NOMO-1 treated with DMSO at 0.1 percent for 48 hours (cell line): ENCODE results near the gene SLC22A15.
"Not testable (repeated sequence)": the region's sequence is repeated elsewhere in the genome, so short reads cannot be mapped to it uniquely, and the experiment has no call there.

Experiments used
- DNase-seq: peaks from one replicate; lab custom pipeline; 2025; ENCODE audit not compliant: unreplicated experiment; lab: John Stamatoyannopoulos, UW

SLC22A15 gene

DNA sequence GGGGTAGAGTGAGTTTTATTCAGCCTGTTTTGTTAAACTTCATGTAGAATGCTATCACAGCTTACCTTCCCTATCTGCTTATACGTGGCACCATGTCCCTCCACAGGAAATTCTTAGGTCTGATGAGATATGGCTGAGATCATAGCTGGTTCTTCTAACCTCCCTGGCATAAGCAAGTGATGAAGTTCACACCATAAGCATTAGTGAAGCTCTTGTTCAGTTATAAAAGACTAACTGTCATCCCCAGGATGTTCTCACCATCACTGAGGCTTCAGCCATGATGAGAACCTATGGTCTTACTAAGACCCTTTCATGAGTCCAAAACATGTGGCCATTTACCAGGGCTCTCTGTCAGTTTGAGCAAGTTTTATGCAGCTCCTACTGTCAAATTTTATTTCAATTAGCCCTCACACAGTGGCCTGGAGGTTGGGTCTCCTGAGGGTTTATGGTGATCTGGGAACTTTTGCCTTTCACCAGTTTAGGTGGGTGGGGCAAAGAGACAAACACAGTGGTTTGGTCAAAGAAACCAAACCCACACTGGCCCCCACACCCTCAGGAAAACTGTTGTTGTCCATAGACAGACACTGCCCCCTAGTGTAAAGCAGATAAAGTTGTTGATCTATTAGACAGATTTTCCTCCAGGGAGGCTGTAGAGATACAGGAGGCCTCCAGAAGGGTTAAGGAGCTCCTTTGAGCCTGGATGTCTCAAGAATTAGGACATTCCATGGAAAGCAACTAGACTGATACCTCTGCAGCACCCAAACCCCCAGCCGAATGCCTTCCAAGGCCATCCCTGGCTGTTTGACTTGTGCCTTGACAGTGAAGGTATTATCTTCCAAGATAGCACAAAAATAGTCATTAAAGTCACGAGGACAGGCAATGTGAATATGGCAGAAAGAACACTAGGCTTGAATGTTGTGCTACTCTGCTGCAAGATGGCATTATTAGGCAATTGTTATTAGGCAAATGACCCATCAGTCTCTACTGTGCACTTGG is 5.0 kb downstream of the SLC22A15 start:
- DNase-seq = peak; percentile 58

DNA sequence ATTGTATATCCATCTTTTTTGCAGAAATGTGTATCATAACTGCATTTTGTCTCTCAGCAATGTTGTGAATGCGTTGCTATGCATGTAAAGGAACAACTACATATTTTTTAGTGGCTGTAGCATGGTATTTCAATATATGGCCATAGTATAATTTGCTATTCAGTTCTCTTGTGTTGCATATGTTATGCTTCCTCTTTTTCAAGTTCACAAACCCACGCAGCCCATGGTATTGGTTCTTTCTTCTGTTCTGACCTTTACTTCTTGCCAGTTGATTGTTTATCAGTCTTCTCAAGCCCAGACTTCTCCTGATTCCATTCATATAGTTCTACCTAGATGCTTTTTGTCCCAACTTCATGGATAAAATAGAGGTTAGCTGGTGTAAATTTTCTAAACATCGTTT is 6.1 kb downstream of the SLC22A15 start:
- DNase-seq = peak; percentile 81

DNA sequence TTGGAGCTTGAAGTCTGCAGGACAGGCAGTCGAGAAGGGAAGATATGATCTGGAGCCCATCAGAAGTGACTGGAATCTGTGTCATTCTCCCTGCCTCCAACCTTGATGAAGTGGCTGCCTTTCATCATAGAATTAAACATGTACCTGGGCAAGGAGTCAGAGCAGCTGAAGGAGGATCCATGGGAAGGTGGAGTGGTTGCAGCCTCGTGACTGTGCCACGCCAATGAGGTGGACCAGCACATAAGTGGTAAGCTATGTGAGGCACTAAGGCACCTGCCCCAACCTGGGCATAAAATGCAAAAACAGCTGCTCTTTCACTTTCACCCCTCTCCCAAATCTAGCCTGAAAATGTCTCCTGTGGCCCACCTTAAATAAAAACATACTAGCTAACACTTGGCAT is 7.3 kb downstream of the SLC22A15 start:
- no peak for DNase-seq

DNA sequence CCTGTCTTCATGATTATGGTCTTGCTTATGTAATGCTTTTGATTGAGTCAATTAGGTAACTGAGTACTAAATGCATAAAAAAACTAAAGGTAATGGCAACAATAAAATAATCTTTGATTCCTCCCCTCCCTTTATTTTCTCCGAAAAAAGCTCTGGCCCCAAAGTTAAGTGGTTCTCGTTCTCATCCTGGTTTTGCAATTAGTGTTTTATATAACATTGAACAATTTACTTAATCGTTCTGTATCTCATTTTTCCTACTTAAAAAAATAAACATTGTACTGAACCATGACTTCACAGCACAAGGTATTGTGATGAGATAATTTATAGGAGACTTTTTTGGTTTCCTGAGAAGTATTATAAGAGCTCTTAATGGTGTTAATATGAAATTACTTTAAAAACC is 11.3 kb downstream of the SLC22A15 start:
- no peak for DNase-seq

DNA sequence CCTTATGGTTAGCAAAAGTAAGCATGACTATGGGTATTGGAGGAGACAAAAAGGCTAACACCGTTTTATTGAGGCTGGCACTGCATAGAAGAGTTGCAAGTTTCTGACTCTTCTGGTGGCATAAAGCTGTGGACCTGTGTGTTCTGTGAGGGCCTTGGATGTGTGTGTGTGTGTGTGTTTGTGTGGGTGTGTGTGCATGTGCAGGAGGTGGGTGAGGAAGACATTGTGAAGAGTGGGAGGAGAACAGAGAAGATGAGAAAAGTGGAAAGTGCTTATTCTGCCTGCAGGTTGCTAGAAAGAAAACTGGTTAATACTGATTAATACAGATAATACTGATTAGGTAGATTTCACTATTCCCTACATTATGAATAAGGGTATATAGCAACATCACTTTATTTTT is 12.6 kb downstream of the SLC22A15 start:
- DNase-seq = no peak

DNA sequence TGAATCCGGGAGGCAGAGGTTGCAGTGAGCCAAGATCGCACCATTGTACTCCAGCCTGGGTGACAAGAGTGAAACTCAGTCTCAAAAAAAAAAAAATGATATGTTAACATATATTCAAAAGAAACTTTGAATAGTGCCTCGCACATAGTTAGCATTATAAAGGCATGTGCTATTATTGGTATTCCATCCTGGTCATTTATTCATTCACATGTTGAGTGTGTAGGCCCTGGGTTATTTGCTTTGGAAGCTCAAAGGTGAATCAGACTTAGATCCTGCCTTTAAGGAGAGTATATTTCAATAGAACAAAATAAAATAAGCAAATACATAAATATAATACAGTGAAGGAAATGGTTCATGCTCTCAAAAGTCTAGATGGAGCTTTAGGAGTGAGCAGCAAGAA is 13.4 kb downstream of the SLC22A15 start:
- no peak for DNase-seq

DNA sequence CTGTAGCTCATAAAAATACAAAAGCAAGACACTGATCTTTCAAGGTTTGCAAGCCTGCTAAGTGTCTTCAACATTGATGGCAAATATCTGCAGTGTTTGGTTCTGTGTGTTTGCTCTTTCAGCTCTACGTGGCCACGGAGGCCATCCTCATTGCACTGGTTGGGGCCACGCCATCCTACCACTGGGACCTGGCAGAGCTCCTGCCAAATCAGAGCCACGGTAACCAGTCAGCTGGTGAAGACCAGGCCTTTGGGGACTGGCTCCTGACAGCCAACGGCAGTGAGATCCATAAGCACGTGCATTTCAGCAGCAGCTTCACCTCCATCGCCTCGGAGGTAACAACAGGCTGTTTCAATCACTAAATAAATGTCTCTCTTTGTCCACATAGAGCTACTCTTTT is 15.6 kb downstream of the SLC22A15 start:
- no peak for DNase-seq

DNA sequence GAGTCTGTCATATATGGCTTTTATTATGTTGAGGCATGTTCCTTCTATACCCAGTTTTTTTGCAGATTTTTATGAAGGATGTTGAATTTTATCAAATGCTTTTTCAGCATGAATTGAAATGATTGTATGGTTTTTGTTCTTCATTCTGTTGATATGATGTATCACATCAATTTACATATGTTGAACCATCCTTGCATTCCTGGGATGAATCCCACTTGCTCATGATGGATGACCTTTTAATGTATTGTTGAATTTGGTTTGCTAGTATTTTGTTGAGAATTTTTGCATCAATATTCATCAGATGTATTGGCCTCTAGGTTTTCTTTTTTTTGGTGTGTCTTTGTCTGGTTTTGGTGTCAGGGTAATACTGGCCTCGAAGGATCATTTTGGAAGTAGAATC is 21.6 kb downstream of the SLC22A15 start:
- not testable (repeated sequence) for DNase-seq

DNA sequence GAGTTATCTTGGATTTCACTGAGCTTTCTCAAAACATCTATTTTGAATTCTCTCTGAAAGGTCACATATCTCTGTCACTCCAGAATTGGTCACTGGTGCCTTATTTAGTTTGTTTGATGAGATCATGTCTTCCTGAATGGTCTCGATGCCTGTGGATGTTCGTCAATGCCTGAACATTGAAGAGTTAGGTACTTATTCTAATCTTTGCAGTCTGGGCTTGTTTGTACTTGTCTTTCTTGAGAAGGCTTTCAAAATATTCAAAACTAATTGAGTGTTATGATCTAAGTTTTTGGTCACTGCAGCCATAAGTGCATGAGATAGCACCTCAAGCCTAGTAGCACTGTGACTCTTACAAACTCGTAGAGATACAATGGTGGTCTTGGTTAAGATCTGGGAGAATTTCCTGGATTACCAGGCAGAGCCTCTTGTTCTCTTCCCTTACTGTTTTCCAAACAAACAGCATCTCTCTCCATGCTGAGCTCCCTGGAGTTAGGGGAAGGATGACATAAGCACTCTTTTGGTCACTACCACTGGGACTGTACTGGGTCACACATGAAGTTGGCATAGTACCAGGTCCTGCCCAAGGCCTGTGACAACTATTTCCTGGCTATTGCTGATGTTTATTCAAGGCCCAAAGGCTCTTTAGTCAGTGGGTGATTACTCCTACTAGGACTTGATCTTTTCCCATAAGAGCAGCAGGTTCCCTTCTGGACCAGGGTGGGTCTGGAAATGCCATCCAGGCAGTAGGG is 25.6 kb downstream of the SLC22A15 start:
- no peak for DNase-seq

DNA sequence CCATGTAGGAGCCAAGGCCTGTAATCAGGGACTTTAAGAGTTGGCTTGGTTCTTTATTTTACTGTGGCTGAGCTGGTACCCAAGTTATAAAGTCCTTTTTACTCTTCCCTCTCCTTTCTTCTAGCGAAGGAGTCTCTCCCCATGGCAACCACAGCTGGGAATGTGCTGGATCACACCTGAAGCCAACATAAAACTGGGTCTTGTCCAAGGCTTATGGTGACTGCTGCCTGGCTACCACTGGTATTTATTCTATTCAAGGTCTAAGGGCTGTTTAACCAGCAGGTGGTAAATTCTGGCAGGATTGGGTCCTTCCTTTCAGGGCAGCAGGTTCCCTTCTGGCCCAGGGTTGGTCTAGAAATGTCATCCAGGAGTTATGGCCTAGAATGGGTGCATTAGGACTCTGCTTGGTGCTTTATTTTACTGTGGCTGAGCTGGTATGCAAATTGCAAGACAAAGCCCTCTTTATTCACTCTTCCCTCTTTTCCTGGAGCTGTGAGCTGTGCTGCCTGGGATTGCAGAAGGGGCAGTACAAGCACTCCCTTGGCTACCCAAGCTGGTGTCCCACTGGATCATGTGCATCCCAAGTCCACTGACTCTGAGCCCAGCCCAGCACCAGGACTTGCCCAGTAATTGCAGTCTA is 26.6 kb downstream of the SLC22A15 start:
- DNase-seq = no peak

DNA sequence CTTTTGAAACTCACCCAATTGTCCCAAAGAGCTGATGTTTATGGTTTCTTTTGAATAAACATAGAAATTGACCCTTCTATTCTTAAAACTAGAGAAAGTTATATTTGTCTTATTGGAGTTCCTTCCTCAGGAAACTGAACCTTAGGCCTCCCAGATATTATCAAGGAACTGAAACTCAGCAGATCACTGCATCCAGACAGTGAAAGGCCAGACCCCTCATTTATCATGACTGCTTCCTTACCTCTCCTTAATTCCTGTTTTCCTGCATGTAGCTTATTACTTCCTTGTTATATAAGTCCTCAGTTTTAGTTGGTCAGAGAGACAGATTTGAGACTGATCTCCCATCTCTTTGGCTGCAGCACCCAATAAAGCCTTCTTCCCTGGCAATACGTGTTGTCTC is 27.5 kb downstream of the SLC22A15 start:
- DNase-seq = peak; percentile 54

DNA sequence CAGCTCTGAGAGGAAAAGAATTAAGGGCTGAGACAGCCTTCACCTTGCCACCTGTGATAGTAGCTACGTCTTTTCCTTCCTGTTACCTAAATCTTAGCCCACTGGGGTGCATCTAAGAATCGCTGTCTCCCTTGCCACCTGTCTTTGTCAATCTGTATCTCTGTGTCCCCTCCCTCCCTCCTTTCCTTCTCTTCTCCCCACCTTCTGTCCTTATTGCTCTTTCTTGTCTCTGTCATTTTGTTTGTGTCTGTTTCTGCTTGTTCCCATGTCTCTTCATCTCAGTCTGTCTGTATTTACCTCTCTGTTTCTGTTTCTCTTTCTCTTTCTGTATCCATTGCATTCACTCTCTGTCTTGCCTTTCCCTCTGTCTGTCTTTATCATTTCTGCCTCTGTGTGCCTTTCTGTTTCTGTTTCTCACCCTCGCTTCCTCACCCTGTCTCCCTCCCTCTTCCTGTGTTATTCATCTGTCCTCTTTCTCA is 30.2 kb downstream of the SLC22A15 start:
- no peak for DNase-seq

DNA sequence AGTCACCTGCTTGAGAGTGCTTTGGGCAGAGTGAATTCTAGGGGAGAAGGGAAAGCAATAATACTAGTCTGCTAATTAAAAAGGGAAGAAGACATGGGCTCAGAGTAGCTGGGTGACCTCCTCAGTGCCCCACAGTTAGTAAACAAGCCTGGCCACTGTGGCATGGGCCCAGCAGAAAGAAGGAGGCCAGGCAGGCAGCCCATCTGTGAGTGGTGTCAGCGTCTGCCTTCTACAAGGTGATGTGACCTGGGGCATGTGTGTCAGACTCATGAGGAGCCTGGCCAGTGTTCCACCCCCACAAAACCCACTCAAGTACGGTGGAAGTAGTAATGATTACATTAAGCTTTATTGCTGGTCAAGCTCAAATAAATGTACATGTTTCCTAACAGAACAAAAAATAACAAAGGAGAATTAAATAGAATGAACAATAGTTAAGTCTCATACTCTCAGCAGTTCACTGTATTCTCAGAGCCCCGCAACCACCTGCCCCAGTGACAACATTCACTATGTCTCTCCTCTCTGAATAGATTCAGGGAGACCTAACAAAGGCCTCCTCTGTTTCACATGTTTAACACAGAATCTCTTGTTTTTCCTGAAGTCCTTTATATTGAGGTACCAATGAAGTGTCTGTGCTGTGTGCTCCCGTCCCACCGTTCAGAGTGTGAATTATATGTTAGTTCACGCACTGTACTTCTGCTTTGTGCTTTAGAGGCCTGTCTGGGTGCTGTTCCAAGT is 32.5 kb downstream of the SLC22A15 start:
- no peak for DNase-seq

DNA sequence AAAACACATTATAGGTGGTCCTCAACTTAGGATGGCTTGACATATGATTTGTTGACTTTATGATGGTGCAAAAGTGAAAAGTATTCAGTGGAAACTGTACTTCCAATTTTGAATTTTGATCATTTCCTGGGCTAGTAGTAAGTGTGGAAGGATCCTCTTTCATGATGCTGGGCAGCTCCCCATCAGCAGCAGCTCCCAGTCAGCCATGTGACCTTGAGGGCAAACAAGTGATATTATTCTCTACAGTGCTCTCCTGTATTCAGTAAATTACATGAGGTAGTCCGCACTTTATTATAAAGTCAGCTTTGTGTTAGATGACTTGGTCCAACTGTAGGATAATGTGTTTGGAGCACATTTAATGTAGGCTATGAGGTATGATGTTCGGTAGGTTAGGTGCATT is 36.4 kb downstream of the SLC22A15 start:
- no peak for DNase-seq

DNA sequence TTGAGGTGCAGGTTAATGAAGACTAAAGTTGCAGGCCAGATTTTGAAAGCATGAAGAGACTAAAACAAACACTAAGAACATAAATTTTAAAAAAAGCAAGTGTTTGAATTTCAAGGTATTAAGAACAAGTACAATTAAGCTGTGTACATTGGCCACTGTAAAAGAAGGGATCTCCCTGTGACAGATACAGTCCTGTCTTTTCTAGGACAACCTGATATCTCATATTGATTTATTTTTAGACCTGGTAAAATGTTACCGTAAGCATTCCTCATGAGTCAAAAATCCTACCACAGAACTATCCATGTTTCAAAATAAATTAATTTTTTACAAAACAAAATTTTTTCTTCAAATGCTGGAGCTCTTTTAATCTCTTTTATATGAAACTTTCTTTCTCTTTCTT is 39.4 kb downstream of the SLC22A15 start:
- no peak for DNase-seq

DNA sequence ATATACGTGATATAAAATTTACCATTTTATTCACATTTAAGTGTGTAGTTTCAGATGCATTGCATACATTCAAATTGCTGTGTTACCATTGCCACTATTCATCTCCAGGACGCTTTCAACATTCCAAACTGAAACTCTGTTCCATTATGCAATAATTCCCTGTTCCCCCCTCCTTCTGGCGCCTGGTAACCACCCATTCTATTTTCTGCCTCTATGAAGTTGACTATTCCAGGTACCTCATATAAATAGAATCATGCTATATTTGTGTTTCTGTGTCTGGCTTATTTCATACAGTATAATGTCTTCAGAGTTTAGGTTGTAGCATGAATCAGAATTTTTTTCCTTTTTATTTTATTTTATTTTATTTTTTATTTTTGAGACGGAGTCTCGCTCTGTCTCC is 41.7 kb downstream of the SLC22A15 start:
- DNase-seq = no peak

DNA sequence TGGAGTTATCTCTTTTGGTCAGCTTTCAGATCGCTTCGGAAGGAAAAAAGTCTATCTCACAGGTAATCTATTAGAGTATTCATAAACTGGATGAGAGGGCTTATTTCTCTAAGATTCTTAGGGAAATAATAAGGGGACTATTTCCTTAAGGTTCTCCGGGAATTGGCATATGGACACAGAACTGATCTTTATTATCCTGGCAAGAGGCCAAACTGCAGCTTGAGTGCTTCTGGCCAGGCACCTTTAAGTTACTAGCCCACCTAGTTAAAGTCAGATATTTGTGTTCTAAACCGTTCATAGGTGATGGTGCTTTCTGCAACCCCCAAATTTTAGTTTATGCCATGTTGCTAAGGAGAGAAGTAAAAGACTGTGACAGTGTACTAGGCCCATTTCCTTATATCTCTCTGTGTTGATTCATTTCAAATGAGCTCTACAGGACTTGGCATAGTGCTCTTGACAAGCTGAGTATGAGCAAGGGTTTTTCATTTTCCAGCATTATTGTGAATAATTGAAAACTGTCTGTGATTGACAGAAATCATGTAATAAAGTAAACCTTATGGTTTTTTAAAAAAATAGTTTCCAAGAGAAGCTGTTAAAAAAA is 43.4 kb downstream of the SLC22A15 start:
- no peak for DNase-seq

DNA sequence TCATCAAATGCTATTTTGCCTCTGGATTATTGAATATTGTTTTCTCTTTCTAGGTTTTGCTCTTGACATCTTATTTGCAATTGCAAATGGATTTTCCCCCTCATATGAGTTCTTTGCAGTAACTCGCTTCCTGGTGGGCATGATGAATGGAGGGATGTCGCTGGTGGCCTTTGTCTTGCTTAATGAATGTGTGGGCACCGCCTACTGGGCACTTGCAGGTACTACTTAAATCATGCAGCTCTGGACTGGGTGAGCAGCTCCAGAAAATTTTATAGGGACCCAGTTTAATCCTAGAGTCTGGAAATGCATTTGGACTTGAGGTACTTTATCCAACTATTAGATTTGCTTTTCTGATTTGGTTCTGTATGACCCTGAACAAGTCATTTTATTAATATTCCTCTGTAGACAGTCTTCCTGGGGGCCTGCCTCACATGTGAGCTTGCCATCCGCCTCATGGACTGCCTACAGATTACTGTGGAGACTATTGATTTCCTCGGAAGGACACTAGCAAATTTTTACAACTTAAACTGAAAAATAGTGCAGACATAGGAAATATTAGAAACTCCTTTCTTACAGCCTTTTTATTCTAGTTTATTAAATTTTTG is 44.5 kb downstream of the SLC22A15 start:
- DNase-seq = peak; percentile 49

DNA sequence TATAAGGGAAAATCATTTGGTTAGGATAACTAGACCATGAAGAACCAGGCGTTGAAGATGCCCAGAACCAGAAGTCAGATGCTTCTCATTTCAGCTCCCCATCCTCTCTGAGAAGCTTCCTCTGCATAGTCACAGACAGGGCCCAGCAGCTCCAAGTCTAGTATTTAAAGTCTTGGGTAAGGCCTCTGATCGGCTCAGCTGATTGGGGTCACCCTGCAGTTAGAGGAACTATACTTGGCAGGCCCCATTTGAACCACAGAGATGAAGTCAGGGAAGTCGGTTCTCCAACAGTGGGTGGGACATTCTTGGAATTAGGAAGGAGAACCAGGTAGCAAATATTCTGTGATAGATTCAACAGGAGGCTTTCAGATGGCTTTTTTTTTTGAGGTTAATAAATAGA is 48.3 kb downstream of the SLC22A15 start:
- no peak for DNase-seq

DNA sequence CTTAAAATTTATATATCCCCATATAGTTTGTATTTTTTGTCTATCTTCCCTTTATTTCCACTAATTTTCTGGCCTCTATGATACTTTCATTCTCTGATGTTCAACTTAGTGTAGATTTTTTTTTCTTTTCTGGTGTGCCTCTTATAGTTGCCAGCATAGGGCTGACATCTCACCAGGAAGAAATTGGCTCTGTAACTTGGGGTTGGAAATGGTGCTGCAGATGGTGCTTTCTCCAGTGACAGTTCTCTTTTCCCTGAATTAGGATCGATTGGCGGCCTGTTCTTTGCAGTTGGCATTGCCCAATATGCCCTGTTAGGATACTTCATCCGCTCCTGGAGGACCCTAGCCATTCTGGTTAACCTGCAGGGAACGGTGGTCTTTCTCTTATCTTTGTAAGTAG is 50.3 kb downstream of the SLC22A15 start:
- DNase-seq = no peak
